ENCODE data around the gene LGALS9.

LGALS9 gene

GRCh38 chr17:27630607-27631410 lies at the start of gene LGALS9:
LGALS9 (plus strand) TSS chr17:27631188; CDS start chr17:27631266, 78 bp downstream.
- DNase-seq, result peak; percentile 55

GRCh38 chr17:27582696-27583095 lies 48.3 kb upstream of the LGALS9 start:
- no peak for DNase-seq

- DNase-seq, result no peak
Measured at GRCh38 chr17:27585153-27585681, 45.8 kb upstream of the LGALS9 start.

- no peak for DNase-seq
Measured at GRCh38 chr17:27585792-27586191, 45.2 kb upstream of the LGALS9 start.

GRCh38 chr17:27586203-27586721 lies 44.7 kb upstream of the LGALS9 start:
- no peak for DNase-seq

GRCh38 chr17:27588354-27588753 lies 42.6 kb upstream of the LGALS9 start:
- no peak for DNase-seq

- DNase-seq, result no peak
Measured at GRCh38 chr17:27590864-27591263, 40.1 kb upstream of the LGALS9 start.

- DNase-seq, result no peak
Measured at GRCh38 chr17:27591986-27592385, 39.0 kb upstream of the LGALS9 start.

- DNase-seq, result no peak
Measured at GRCh38 chr17:27593232-27593856, 37.6 kb upstream of the LGALS9 start.

GRCh38 chr17:27593857-27594255 lies 37.1 kb upstream of the LGALS9 start:
- DNase-seq, result no peak

GRCh38 chr17:27595208-27595607 lies 35.8 kb upstream of the LGALS9 start:
- DNase-seq, result no peak

GRCh38 chr17:27596096-27596495 lies 34.9 kb upstream of the LGALS9 start:
- no peak for DNase-seq

- no peak for DNase-seq
Measured at GRCh38 chr17:27596566-27597187, 34.3 kb upstream of the LGALS9 start.

- DNase-seq, result no peak
Measured at GRCh38 chr17:27597188-27597580, 33.8 kb upstream of the LGALS9 start.

GRCh38 chr17:27597783-27598320 lies 33.1 kb upstream of the LGALS9 start:
- DNase-seq, result no peak

GRCh38 chr17:27598337-27599050 lies 32.5 kb upstream of the LGALS9 start:
- DNase-seq, result no peak

- DNase-seq, result no peak
Measured at GRCh38 chr17:27600471-27600870, 30.5 kb upstream of the LGALS9 start.

GRCh38 chr17:27601069-27601974 lies 29.7 kb upstream of the LGALS9 start:
- DNase-seq, result peak; percentile 84

- DNase-seq, result no peak
Measured at GRCh38 chr17:27601975-27602302, 29.0 kb upstream of the LGALS9 start.

- DNase-seq, result peak; percentile 79
Measured at GRCh38 chr17:27602721-27603420, 28.1 kb upstream of the LGALS9 start.

GRCh38 chr17:27603421-27603770 lies 27.6 kb upstream of the LGALS9 start:
- no peak for DNase-seq
